Glomerular endothelial cell (primary cell): Measurements from ENCODE around the gene AKAIN1. TPM values are rescaled to one million over a fixed set of nuclear protein-coding genes. Genes with fewer than 3 reads are reported as not detected.

Experiments used
- DNase-seq: peaks from one replicate; pipeline ENCODE4 v3.0.0-alpha.2; 2011; ENCODE audit warnings: low read depth, low spot score; ENCODE audit errors: extremely low read depth
- total RNA-seq: library from RNA; depleted of rRNA; stranded (reverse); fragments of >200 nt; gene quantifications from 2 replicates; pipeline ENCODE4 v1.2.3, GENCODE V29; 2015

AKAIN1 gene
- total RNA-seq, 1 donor from 2014 or later = not detected

- DNase-seq = no peak
Observed at GRCh38 chr18:5162111-5162510, 34.9 kb downstream of the AKAIN1 start.

- DNase-seq = no peak
Observed at GRCh38 chr18:5159080-5159479, 38.0 kb downstream of the AKAIN1 start.

- DNase-seq = no peak
Observed at GRCh38 chr18:5158587-5158986, 38.5 kb downstream of the AKAIN1 start.

GRCh38 chr18:5158172-5158571 lies 38.9 kb downstream of the AKAIN1 start:
- DNase-seq = no peak

GRCh38 chr18:5155907-5156287 lies 41.2 kb downstream of the AKAIN1 start:
- DNase-seq = no peak

- no peak for DNase-seq
Observed at GRCh38 chr18:5155218-5155906, 41.7 kb downstream of the AKAIN1 start.

- DNase-seq = no peak
Observed at GRCh38 chr18:5152343-5153020, 44.6 kb downstream of the AKAIN1 start.

- DNase-seq = no peak
Observed at GRCh38 chr18:5150894-5151293, 46.2 kb downstream of the AKAIN1 start.

GRCh38 chr18:5146093-5146492 lies 51.0 kb downstream of the AKAIN1 start:
- DNase-seq = no peak

- DNase-seq = no peak
Observed at GRCh38 chr18:5145168-5145825, 51.8 kb downstream of the AKAIN1 start.

GRCh38 chr18:5144629-5145028 lies 52.4 kb downstream of the AKAIN1 start:
- DNase-seq = no peak

GRCh38 chr18:5142859-5143258 lies 54.2 kb downstream of the AKAIN1 start:
- no peak for DNase-seq

GRCh38 chr18:5142131-5142530 lies 54.9 kb downstream of the AKAIN1 start:
- no peak for DNase-seq

- no peak for DNase-seq
Observed at GRCh38 chr18:5137261-5137660, 59.8 kb downstream of the AKAIN1 start.

GRCh38 chr18:5132987-5133386 lies 64.1 kb downstream of the AKAIN1 start:
- no peak for DNase-seq

GRCh38 chr18:5122272-5122671 lies 74.8 kb downstream of the AKAIN1 start:
- no peak for DNase-seq

- DNase-seq = no peak
Observed at GRCh38 chr18:5110266-5110665, 86.8 kb downstream of the AKAIN1 start.

- no peak for DNase-seq
Observed at GRCh38 chr18:5107988-5108387, 89.1 kb downstream of the AKAIN1 start.

- no peak for DNase-seq
Observed at GRCh38 chr18:5106730-5107129, 90.3 kb downstream of the AKAIN1 start.

- no peak for DNase-seq
Observed at GRCh38 chr18:5104246-5104645, 92.8 kb downstream of the AKAIN1 start.

GRCh38 chr18:5103693-5104092 lies 93.4 kb downstream of the AKAIN1 start:
- no peak for DNase-seq

- DNase-seq = no peak
Observed at GRCh38 chr18:5103286-5103685, 93.8 kb downstream of the AKAIN1 start.
